GM18502 (cell line): ENCODE data around the gene FOSL2.

Experiments
- ATAC-seq: cut with Tn5 transposase; IDR thresholded peaks from one replicate; pipeline ENCODE4 v1.9.1; 2021; ENCODE audit warnings: mild to moderate bottlenecking; ENCODE audit not compliant: unreplicated experiment, poor library complexity

The FOSL2 gene

GRCh38 chr2:28391564-28392296 lies 928 bp upstream of the FOSL2 start:
- peak; percentile 36 for ATAC-seq

- no peak for ATAC-seq
Observed at GRCh38 chr2:28393114-28393836, 617 bp downstream of the FOSL2 start.

GRCh38 chr2:28394331-28394877 lies 1.7 kb downstream of the FOSL2 start:
- ATAC-seq: no peak

GRCh38 chr2:28394997-28395333 lies 2.3 kb downstream of the FOSL2 start:
- no peak for ATAC-seq

- ATAC-seq: no peak
Observed at GRCh38 chr2:28395334-28396061, 2.8 kb downstream of the FOSL2 start.

GRCh38 chr2:28397043-28397381 lies 4.4 kb downstream of the FOSL2 start:
- ATAC-seq: no peak

GRCh38 chr2:28398101-28398834 lies 5.6 kb downstream of the FOSL2 start:
- ATAC-seq: no peak

GRCh38 chr2:28399289-28399688 lies 6.6 kb downstream of the FOSL2 start:
- no peak for ATAC-seq

- ATAC-seq: no peak
Observed at GRCh38 chr2:28399956-28400355, 7.3 kb downstream of the FOSL2 start.

GRCh38 chr2:28400419-28400818 lies 7.8 kb downstream of the FOSL2 start:
- no peak for ATAC-seq

GRCh38 chr2:28400921-28401320 lies 8.3 kb downstream of the FOSL2 start:
- no peak for ATAC-seq

- ATAC-seq: no peak
Observed at GRCh38 chr2:28401411-28401810, 8.8 kb downstream of the FOSL2 start.

GRCh38 chr2:28401948-28402550 lies 9.4 kb downstream of the FOSL2 start:
- ATAC-seq: no peak

GRCh38 chr2:28403370-28403956 lies 10.8 kb downstream of the FOSL2 start:
- ATAC-seq: no peak

GRCh38 chr2:28404086-28404485 lies 11.4 kb downstream of the FOSL2 start:
- ATAC-seq: no peak

- no peak for ATAC-seq
Observed at GRCh38 chr2:28405537-28405936, 12.9 kb downstream of the FOSL2 start.

- ATAC-seq: no peak
Observed at GRCh38 chr2:28406276-28407096, 13.8 kb downstream of the FOSL2 start.

GRCh38 chr2:28407131-28407975 lies 14.7 kb downstream of the FOSL2 start:
- ATAC-seq: no peak
